ENCODE results near the gene HS3ST6.
A peak's percentile ranks its signal among the peaks of the same experiment; 100 is the strongest.
"Not testable (repeated sequence)": the region's sequence is repeated elsewhere in the genome, so short reads cannot be mapped to it uniquely, and the experiment has no call there.

The HS3ST6 gene

GRCh38 chr16:1918351-1919326, at the start of gene HS3ST6:
TSS of gene HS3ST6 (minus strand) at chr16:1918415. CDS start at chr16:1918323, 92 bp downstream.
- no peak for DNase-seq

DNA sequence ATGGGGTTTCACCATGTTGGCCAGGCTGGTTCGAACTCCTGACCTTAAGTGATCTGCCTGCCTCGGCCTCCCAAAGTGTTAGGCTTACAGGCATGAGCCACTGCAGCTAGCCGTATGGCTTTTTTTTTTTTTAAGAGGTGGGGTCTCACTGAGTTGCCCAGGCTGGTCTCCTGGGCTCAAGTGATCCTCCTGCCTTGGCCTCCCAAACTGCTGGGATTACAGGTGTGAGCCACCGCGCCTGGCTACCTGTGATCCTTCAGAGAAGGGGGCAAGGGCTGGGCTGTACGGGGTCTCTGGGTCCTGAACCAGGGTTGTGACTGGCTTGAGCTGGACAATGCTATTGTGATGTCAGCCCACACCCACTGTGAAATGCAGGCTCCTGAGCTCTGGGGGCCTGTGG, 48.2 kb upstream of the HS3ST6 start, which contains the start of gene RNF151:
Gene RNF151, plus strand, starts transcription at position 397 of the 400 bp plus-strand sequence. CDS start 26 bp downstream, outside the sequence.
- DNase-seq: no peak

- DNase-seq: peak; percentile 32 to 41
These were observed 47.3 kb upstream of the HS3ST6 start for GRCh38 chr16:1965396-1966001.

DNA sequence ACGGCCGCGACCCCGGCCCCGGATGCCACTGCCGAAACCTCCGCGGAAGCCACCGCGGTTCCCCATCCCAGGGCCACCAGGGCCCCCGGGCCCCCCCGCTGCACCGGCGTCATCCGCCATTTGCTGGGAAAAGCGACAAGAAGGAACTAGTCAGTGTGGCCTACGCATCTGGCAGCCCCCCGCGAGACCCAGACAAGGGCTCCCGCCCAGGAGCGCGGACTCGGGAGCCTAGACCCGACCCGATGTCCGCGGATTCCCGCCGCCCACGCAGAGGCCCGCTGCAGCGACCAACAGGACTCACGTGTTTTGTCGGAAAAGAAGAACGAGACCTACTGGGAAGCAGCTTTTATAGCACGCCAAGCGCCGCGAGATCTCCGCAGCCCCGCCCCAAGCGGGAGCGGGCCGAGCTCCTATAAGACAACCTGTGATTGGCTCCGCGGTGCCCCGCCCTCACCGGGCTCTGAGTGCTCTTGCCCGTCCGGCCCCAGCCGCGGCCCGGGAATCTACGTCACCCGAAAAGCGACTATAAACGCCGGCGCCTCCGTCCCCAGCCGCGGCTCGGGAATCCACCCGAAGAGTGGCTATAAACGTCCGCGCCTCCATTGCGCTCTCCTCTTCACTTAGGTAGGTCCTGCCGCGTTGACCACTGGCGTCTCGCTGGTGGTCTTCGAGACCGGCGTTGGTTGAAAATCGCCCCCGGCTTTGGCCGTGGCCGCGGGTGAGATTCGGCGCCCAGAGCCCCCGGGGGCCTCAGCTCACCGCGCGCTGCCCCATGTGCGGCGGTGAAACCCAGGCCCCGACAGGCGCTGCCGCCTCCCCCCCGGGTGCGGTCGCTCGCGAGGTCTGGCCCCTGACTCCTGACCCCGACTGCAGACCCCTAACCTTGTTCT, 46.5 kb upstream of the HS3ST6 start, which contains the start of gene RPS2:
Gene RPS2, minus strand, starts transcription at position 321 of the 890 bp plus-strand sequence. Its CDS starts 201 bp downstream, at position 120.
- DNase-seq: peak; percentile 99

GRCh38 chr16:1963806-1964505, 45.7 kb upstream of the HS3ST6 start:
- DNase-seq: peak; percentile 41 to 53

DNA sequence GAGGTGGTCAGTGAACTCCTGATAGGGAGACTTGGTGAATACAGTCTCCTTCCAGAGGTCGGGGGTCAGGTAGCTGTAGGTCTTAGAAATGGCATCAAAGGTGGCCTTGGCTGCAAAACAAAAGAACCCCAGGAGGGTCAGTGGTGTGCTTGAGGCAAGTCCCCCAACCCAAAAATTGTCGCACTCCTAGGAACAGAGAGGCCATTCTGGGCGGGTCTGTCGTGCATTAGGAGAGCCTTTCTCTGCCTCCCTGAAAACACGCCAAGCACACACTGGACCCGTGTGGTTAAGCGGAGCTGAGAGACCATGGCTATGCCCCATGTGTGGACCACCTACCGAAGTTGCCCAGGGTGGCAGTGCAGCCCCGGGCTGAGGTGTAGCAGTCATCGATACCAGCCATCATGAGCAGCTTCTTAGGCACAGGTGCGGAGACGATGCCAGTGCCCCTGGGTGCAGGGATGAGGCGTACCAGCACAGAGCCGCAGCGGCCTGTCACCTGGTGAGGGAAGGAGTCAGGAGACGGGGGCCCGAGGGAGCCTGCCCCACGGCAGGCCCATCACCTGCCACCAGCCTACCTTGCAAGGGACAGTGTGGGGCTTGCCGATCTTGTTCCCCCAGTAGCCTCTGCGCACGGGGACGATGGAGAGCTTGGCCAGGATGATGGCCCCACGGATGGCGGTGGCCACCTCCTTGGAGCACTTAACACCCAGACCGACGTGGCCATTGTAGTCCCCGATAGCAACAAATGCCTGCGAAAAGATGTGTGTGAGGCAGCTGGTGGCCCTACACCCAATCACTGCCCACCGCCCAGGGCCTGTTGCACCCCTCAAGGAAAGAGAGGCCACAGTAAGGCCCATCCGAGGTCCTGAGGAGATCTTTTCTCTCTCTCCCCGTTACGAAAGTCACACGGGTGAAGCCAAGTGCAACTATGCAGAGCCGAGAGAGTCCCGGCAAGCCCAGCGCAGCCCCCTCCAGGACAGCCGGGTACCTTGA, 44.2 kb upstream of the HS3ST6 start:
- peak in 1 of 2 experiments; percentile 17 for DNase-seq

DNA sequence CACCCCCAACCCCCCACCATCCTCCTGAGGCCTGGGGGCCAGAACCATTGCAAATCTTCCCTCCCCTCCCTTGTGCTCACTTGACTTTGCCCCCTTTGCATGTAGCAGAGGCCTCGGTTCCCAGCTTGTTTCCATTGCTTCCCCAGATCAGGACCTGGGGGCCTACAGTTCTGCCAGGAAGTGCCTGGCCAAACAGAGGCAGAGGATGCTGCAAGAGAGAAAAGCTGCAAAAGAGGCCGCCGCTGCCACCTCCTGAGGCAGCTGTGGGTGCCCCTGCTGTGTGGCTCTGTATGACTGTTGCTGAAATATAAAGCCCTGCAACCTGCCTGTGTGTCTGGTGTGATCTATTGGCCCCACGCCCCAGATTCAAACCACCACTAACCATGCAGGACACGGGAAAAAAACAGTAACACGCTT, 43.4 kb upstream of the HS3ST6 start:
- peak; percentile 45 to 53 for DNase-seq

DNA sequence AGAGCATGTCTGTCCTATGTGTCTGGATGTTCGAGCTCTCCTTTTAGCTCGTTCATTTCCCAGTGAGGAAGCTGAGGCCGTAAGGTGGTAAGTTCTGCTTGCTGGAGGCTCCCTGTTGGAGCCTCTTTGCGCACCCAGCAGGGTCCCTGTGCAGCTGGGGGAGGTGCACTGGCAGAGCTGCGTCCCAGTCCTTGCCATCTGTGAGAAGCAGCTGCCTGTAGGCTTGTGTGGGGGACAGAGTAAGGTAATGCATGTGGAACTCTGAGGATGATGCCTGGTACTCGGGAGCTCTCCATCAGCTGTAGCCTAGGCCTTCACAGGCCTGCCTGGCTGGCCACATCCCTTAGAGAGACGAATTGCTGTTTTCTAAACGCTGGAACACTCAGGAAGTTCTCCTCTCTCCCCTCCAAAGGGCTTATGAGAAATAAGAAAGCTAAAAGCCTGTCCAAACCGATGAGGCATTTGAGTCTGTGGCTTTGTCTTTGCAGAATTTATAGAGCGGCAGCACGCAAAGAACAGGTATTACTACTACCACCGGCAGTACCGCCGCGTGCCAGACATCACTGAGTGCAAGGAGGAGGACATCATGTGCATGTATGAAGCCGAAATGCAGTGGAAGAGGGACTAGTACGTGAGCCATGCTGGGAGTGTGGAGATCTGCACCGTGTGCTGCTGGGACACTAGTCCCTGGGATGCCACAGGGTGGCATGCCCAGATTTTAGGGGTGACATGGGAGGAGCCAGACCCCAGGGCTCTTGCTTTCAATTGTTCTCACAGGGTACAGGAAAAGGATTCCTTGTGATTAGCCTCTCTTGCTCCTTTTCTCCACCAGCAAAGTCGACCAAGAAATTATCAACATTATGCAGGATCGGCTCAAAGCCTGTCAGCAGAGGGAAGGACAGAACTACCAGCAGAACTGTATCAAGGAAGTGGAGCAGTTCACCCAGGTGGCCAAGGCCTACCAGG, 42.7 kb upstream of the HS3ST6 start:
- DNase-seq: peak; percentile 66 to 71

DNA sequence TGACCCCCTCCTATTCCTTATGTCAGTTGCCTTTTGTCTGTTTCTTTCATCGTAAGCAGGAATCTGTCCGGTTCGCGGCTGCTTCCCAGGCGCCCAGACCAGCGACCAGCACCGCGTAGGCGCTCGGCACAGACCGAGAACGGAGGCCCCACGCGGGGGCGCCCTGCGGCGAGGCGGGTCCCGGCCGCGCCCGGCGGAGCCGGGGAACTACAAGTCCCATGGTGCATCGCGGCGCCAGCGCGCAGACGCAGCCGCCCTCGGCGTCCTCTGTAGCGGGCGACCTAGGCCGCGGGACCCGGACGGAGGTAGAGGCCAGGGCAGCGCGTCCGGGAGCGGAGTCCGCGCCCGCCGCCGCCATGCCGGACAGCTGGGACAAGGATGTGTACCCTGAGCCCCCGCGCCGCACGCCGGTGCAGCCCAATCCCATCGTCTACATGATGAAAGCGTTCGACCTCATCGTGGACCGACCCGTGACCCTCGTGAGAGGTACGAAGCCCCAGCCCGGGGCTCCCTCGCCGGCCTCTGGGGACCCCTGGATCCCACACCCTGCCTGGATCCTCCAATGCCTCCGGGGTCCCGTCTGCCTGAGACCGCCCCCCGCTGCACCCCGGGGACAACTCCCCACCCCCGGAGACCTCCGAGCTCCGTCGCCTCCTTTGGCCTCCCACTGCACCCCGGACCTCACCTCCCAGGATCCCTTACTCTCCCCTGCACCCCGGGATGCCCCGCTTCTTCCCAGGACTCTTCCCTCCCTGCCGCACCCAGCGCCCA, 41.2 kb upstream of the HS3ST6 start, which contains the start of gene NDUFB10:
Gene NDUFB10, plus strand, starts transcription at position 270 of the 771 bp plus-strand sequence. Its CDS starts 87 bp downstream, at position 357.
- DNase-seq: peak; percentile 93 to 94

GRCh38 chr16:1958715-1959268, 40.6 kb upstream of the HS3ST6 start:
- DNase-seq: no peak

DNA sequence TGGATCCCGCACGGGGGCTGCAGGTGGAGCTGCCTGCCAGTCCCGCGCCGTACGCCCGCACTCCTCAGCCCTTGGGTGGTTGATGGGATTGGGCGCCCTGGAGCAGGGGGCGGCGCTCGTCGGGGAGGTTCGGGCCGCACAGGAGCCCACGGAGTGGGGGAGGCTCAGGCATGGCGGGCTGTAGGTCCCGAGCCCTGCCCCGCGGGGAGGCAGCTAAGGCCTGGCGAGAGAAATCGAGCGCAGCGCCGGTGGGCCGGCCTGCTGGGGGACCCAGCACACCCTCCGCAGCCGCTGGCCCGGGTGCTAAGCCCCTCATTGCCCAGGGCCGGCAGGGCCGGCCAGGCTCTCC, 39.9 kb upstream of the HS3ST6 start:
- DNase-seq: not testable (repeated sequence)

DNA sequence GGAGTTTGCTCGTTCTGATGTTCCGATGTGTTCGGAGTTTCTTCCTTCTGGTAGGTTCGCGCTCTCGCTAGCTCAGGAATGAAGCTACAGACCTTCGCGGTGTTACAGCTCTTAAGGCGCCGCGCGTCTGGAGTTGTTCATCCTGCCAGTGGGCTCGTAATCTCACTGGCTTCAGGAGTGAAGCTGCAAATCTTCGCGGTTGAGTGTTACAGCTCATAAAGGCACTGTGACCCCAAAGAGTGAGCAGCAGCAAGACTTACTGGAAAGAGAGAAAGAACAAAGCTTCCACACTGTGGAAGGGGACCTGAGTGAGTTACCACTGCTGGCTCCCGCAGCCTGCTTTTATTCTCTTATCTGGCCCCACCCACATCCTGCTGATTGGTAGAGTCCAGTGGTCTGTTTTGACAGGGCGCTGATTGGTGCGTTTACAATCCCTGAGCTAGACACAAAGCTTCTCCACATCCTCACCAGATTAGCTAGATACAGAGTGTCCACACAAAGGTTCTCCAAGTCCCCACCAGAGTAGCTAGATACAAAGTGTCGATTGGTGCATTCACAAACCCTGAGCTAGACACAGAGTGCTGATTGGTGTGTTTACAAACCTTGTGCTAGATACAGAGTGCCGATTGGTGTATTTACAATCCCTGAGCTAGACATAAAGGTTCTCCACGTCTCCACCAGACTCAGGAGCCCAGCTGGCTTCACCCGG, 39.4 kb upstream of the HS3ST6 start:
- not testable (repeated sequence) for DNase-seq

- no peak for DNase-seq
These were observed 35.5 kb upstream of the HS3ST6 start for GRCh38 chr16:1953734-1954133.

DNA sequence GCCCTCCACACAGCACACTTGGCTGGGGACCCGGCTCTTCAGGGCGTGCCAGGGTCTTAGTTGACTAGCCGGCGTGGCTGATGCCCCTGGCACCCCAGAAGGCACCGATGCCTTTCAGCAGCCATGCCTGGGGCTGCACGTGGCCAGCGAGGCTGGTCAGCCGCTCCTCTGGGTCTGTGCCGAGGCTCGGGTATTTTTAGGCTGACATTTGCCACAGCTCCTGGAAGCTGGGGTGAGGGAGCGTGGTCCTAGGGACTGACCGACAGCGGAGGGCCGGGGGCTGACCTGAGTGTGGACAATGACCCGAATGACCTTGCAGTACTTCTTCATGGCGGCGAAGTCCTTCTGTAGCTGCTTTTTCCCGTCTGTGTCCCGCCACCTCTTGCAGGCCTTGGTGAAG, 32.3 kb upstream of the HS3ST6 start:
- no peak for DNase-seq

GRCh38 chr16:1950047-1950446, 31.8 kb upstream of the HS3ST6 start:
- no peak for DNase-seq

GRCh38 chr16:1949507-1949906, 31.3 kb upstream of the HS3ST6 start:
- no peak for DNase-seq

DNA sequence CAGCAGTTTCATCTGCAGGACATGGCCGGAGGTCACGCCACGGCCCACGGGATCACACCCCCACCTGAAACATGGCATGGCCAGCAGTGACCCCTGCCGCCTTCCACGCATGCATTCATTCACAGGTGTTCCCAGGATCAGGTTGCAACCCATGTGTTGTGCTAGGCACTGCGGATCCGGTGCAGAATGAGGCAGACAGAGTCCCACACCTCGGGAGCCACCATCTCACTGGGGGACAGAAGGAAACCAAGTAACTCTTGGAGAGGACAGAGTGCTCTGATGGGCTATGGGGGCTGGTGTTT, 29.1 kb upstream of the HS3ST6 start:
- DNase-seq: no peak
